Ammon's horn (tissue), 1 donor: Measurements from ENCODE around the gene WDFY4.

Source experiments
- DNase-seq: peaks from one replicate; pipeline ENCODE4 v3.0.0-alpha.2; 2016; ENCODE audit warnings: low spot score

The WDFY4 gene

GRCh38 chr10:48690791-48691660 is 6.4 kb downstream of the WDFY4 start:
- no peak for DNase-seq

- DNase-seq: no peak
Observed at GRCh38 chr10:48691812-48692528, 7.3 kb downstream of the WDFY4 start.

GRCh38 chr10:48692748-48693147 is 8.1 kb downstream of the WDFY4 start:
- DNase-seq: no peak

- DNase-seq: no peak
Observed at GRCh38 chr10:48693206-48693605, 8.5 kb downstream of the WDFY4 start.

GRCh38 chr10:48694371-48695030 is 9.8 kb downstream of the WDFY4 start:
- DNase-seq: no peak

GRCh38 chr10:48695636-48696534 is 11.2 kb downstream of the WDFY4 start:
- no peak for DNase-seq

- DNase-seq: no peak
Observed at GRCh38 chr10:48696535-48696873, 11.8 kb downstream of the WDFY4 start.

GRCh38 chr10:48697091-48697490 is 12.4 kb downstream of the WDFY4 start:
- no peak for DNase-seq

GRCh38 chr10:48697821-48698764 is 13.4 kb downstream of the WDFY4 start:
- no peak for DNase-seq

- no peak for DNase-seq
Observed at GRCh38 chr10:48699011-48699627, 14.4 kb downstream of the WDFY4 start.

GRCh38 chr10:48700071-48700470 is 15.4 kb downstream of the WDFY4 start:
- no peak for DNase-seq

- no peak for DNase-seq
Observed at GRCh38 chr10:48700493-48700892, 15.8 kb downstream of the WDFY4 start.

GRCh38 chr10:48701139-48701901 is 16.6 kb downstream of the WDFY4 start:
- no peak for DNase-seq

GRCh38 chr10:48701941-48702340 is 17.3 kb downstream of the WDFY4 start:
- no peak for DNase-seq

GRCh38 chr10:48703531-48704122 is 19.0 kb downstream of the WDFY4 start:
- DNase-seq: no peak

- DNase-seq: no peak
Observed at GRCh38 chr10:48704156-48704555, 19.5 kb downstream of the WDFY4 start.

- DNase-seq: no peak
Observed at GRCh38 chr10:48705401-48705938, 20.8 kb downstream of the WDFY4 start.

- no peak for DNase-seq
Observed at GRCh38 chr10:48707472-48707871, 22.8 kb downstream of the WDFY4 start.

GRCh38 chr10:48708144-48708543 is 23.5 kb downstream of the WDFY4 start:
- peak; percentile 33 for DNase-seq
